Stimulated activated CD4-positive, alpha-beta T cell treated with anti-CD3 and anti-CD28 coated beads, Interleukin-4, amount 100 ng/mL, for 1 hour (primary cell): ENCODE data around the gene R3HCC1L.
A peak's percentile ranks its signal among the peaks of the same experiment; 100 is the strongest.

ENCODE experiments used
- DNase-seq: peaks from one replicate; pipeline ENCODE4 v3.0.0-alpha.2; 2020

R3HCC1L gene

GRCh38 chr10:98134431-98135221, at the start of gene R3HCC1L:
R3HCC1L (plus strand) TSS chr10:98134657; CDS start chr10:98208115, 73,458 bp downstream.
- peak; percentile 95 for DNase-seq

- DNase-seq, result no peak
Observed at GRCh38 chr10:98085238-98085637, 49.2 kb upstream of the R3HCC1L start.

GRCh38 chr10:98086837-98087708, 47.4 kb upstream of the R3HCC1L start:
- DNase-seq, result no peak

- DNase-seq, result no peak
Observed at GRCh38 chr10:98088186-98088971, 46.1 kb upstream of the R3HCC1L start.

GRCh38 chr10:98090822-98091221, 43.6 kb upstream of the R3HCC1L start:
- DNase-seq, result no peak

- no peak for DNase-seq
Observed at GRCh38 chr10:98096316-98096715, 38.1 kb upstream of the R3HCC1L start.

- DNase-seq, result no peak
Observed at GRCh38 chr10:98096731-98097130, 37.7 kb upstream of the R3HCC1L start.

GRCh38 chr10:98097175-98097574, 37.3 kb upstream of the R3HCC1L start:
- DNase-seq, result no peak

- no peak for DNase-seq
Observed at GRCh38 chr10:98097616-98098015, 36.8 kb upstream of the R3HCC1L start.

GRCh38 chr10:98098247-98098646, 36.2 kb upstream of the R3HCC1L start:
- DNase-seq, result no peak

- no peak for DNase-seq
Observed at GRCh38 chr10:98100476-98100875, 34.0 kb upstream of the R3HCC1L start.

GRCh38 chr10:98101366-98101765, 33.1 kb upstream of the R3HCC1L start:
- no peak for DNase-seq

GRCh38 chr10:98104125-98104524, 30.3 kb upstream of the R3HCC1L start:
- no peak for DNase-seq

- DNase-seq, result no peak
Observed at GRCh38 chr10:98106531-98106930, 27.9 kb upstream of the R3HCC1L start.

- no peak for DNase-seq
Observed at GRCh38 chr10:98107644-98108430, 26.6 kb upstream of the R3HCC1L start.

GRCh38 chr10:98110356-98110755, 24.1 kb upstream of the R3HCC1L start:
- DNase-seq, result no peak

- DNase-seq, result no peak
Observed at GRCh38 chr10:98115031-98115787, 19.2 kb upstream of the R3HCC1L start.

GRCh38 chr10:98119891-98120290, 14.6 kb upstream of the R3HCC1L start:
- no peak for DNase-seq

GRCh38 chr10:98125940-98126631, 8.4 kb upstream of the R3HCC1L start:
- no peak for DNase-seq

GRCh38 chr10:98128802-98129201, 5.7 kb upstream of the R3HCC1L start:
- DNase-seq, result no peak

- DNase-seq, result no peak
Observed at GRCh38 chr10:98131619-98132018, 2.8 kb upstream of the R3HCC1L start.
